GM19240 (cell line): ENCODE results near the gene PPEF2.

ENCODE experiments used
- DNase-seq: peaks from one replicate; pipeline ENCODE4 v3.0.0; 2011; ENCODE audit warnings: low spot score; ENCODE audit not compliant: insufficient read length

The PPEF2 gene

DNA sequence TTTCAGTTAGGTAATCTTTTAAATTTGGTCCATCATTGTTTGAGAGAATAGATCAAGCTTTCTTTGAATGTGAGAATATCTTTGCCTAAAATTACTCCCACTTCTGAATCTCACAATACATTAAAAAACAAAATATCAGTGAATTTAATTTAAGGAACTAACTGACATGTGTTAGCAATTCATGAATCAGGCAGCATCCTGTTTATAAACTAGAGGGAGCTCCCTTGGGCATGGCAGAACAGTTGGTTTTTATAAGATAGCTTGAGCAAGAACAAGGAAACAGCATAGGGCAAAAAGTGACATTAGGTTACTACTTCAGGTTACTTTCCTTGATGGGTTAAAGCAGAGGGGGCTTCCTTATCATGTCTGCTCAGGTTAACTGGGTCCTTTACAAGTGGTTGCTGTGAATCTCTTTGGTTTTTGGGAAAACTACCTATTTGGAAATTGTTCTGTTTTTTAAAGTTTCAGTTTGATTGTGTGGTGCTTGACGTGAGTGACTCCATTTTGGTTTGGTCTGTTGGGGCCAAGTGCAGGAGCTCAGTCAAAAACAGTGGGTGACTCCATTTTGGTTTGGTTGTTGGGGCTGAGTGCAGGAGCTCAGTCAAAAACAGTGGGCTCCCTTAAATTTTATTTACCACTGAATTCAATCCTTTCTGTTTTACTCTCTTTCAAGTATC lies 68.0 kb downstream of the PPEF2 start:
- DNase-seq: no peak

DNA sequence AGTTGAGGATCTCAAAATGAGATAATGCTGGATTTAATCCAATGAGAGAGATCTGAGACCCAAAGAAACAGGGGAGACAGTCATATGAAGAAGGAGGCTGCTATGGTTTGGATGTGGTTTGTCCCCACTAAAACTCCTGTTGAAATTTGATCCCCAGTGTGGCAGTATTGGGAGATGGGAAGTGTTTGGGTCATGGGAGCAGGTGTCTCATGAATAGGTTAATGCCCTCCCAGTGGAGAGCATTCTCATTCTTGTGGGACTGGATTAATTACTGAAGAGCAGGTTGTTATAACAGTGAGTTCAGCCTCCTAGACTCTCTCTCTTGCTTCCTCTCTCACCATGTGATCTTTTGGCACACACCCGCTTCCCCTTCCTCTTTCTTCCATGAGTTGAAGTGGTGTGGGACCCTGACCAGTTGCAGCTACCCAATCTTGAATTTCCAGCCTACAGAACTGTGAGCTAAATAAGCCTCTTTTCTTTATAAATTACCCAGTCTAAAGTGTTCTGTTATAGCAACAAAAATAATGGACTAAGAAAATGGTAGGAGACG lies 70.3 kb downstream of the PPEF2 start:
- DNase-seq: no peak

DNA sequence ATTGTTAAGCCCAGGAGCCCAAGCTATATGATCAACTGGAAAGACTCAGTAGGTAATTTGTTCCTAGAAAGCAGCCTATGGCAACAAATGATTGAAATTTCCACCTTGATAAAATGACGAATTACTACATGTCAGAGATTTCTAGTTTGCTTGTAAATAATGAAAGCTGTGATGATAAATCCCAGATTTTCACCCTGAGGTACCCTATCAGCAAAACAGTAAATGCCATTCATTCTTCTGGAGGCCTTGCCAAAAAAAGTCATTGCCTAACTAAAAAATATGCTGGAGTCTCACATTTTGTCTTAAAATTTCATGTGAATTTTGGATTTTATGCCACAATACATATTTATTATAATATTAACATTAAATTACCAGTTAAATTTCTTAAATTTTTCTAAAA lies 71.3 kb downstream of the PPEF2 start:
- no peak for DNase-seq

DNA sequence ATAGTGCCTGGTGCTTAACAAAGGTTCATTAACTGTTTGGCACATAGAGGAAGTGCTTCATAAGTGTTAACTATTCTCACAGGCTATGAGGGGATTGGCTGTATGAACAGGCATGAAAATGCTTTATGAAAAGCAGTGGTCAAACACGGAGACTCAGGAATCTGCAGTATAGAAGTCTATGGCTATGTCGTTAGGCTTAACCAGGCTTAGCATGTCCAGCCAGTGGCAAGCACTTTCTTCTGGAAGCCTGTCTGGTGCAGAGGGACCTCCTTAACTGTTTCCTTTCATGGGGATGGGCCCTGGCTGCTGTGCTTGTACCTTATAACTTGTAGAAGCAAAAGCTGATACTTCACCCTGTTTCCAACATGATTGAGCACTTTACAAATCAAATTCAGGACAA lies 78.4 kb downstream of the PPEF2 start:
- DNase-seq: no peak

DNA sequence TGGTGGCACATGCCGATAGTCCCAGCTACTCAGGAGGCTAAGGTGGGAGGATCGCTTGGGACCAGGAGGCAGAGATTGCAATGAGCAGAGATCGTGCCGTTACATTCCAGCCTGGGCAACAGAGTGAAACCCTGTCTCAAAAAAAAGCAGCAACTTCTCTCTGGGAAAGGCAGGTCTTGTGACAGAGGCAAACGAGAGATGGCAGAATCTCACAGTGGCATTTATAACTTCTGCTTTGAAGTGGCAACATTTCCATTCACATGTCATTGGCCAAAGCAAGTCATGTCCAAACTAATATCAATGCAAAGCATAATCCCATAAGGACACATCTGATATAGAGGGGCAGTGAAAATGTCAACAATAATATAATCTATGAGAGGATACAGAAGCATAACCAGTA lies 79.8 kb downstream of the PPEF2 start:
- DNase-seq: no peak

DNA sequence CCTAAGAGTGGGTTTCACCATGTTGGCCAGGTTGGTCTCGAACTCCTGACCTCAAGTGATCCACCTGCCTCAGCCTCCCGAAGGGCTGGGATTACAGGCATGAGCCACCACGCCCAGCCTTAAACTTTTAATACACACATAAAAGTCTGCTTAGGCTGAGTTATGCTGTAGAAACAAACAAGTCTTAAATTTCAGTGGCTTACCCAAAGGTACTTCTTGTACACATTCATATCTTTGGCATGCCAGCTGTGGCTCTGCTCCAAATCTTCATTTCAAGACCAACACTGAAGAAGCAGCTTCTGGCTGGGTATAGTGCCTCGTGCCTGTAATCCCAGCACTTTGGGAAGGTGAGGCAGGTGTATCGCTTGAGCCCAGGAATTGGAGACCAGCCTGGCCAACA lies 80.3 kb downstream of the PPEF2 start:
- DNase-seq: no peak

DNA sequence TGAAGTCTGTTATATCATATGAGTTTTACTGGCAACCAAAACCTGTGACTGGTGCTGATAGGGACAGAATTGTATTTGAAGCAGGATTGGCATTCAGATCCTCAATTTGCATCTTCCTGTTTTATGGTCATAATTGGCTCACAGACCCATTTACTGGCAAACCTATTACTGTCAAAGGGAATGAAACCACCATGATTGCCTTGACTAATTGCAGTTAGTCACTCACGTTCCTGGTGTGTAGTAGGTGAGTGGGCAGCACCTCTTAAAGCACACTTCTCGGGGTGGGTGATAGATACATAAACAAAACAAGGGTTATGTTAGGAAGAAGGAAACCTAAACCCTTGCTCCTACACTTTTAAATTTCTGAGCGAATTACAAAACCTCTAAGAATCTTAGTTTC lies 81.0 kb downstream of the PPEF2 start:
- no peak for DNase-seq

DNA sequence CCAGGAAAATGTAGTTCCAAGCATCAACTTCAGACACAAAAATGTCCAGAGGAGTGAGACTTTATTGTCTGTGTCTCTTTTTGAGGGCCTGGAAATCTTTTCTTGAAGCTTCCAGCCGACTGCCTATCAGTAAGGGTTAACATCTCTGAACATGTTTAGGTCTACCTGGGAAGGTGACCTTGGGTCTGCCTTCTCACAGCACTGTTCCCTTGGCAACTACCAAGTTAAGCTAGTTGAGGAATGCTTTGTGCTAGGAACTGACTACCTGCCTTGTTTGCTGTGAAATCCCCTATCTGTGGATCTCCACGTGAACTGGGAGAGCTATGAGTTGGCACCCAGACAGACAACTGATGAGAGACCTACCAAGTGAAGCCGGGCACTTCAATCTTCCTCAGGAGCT lies 81.6 kb downstream of the PPEF2 start:
- no peak for DNase-seq

DNA sequence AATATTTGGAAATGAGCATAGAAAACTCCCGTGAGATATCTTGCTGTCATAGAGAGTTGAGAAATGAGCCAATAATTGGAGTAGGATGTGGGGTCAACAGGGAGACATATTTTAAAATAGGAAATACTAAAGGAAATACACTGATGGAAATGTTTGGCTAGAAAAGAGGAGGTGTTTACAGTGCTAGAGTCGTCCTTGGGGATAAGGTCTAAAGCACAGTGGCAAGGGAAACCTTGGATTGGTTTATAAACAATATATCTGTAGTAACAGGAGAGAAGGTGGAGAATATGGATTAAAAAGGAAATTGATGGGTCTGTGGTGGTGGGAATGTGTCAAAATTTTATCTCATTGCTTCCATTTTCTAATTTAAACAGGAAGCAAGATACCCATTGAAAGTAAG lies 82.1 kb downstream of the PPEF2 start:
- DNase-seq: no peak

DNA sequence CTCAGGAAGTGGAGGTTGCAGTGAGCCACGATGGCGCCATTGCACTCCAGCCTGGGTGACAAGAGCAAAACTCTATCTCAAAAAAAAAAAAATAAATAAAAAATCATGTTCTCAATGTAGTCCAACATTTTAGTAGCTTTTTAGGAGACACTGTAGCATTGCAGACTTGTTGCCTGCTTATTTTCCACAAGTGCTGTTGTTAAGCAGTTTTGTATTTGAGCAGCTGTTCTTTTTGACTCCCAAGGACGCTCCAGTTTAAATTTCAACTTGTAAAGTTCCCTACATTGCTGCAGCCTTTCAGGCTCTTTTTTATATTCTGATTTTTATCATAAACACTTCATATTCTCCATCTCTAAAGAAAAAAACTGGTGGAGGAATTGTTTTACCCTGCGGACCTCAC lies 83.1 kb downstream of the PPEF2 start:
- no peak for DNase-seq

DNA sequence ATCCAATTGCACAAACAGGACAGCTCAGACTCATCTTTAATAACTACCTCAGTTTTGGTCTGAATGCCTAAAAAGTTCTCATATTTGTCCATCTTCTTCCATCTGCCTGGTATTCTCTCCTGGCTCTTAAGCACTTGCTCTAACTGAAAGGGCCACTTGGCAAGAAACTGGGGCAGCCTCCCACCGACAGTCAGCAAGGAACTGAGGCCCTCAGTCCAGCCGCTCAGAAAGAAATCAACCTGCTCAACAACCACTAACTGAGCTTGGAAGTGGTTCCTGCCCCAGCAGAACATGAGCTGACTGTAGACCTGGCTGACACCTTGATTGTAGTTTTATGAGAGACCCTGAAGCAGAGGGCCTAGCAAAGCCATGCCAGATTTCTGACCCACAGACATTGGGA lies 84.4 kb downstream of the PPEF2 start:
- no peak for DNase-seq
